OCI-LY3 (cell line): ENCODE data around the gene CARD11.

Experiments used
- H2AFZ ChIP-seq: fragments of 200-600, 300-600 bp; shearing (Covaris generic); 2 replicates; pipeline ENCODE4 v1.6.0; 2014; ENCODE audit warnings: antibody characterized with exemption, low read depth, low read length
- H3K27ac ChIP-seq: fragments of 200-600, 300-600 bp; sonication (generic); 2 replicates; pipeline ENCODE4 v1.5.1; 2014; ENCODE audit warnings: mild to moderate bottlenecking, low read length, moderate library complexity, mixed read lengths
- H3K27me3 ChIP-seq: fragments of 200-600, 300-600 bp; sonication (generic); 2 replicates; pipeline ENCODE4 v1.6.1; 2014; ENCODE audit warnings: low read depth, low read length, mixed read lengths
- H3K36me3 ChIP-seq: fragments of 200-600, 300-600 bp; sonication (generic); replicated peaks from 2 replicates; pipeline ENCODE3; 2014; ENCODE audit warnings: low read depth, low read length, mixed read lengths
- H3K4me1 ChIP-seq: fragments of 300-600, 200-600 bp; sonication (generic); 2 replicates; pipeline ENCODE4 v1.6.1; 2014; ENCODE audit warnings: low read length, mixed read lengths
- H3K4me2 ChIP-seq: fragments of 200-600, 300-600 bp; sonication (generic); 2 replicates; pipeline ENCODE4 v1.6.1; 2014; ENCODE audit warnings: low read length, mixed read lengths
- H3K4me3 ChIP-seq: fragments of 300-600, 200-600 bp; sonication (generic); 2 replicates; pipeline ENCODE4 v1.5.1; 2014; ENCODE audit warnings: antibody characterized with exemption, mild to moderate bottlenecking, low read length, moderate library complexity
- H3K79me2 ChIP-seq: fragments of 300-600, 200-600 bp; shearing (Covaris generic); 2 replicates; pipeline ENCODE4 v1.6.1; 2014; ENCODE audit warnings: mild to moderate bottlenecking, low read length, mixed read lengths
- H3K9ac ChIP-seq: fragments of 300-600, 200-600 bp; shearing (Covaris generic); 2 replicates; pipeline ENCODE4 v1.6.0; 2014; ENCODE audit warnings: mild to moderate bottlenecking, low read length, moderate library complexity
- H3K9me3 ChIP-seq: fragments of 200-600, 300-600 bp; shearing (Covaris generic); 2 replicates; pipeline ENCODE4 v1.6.1; 2014; ENCODE audit warnings: low read length, mixed read lengths; ENCODE audit not compliant: insufficient read depth
- H4K20me1 ChIP-seq: fragments of 200-600, 300-600 bp; sonication (generic); 2 replicates; pipeline ENCODE4 v1.6.1; 2016; ENCODE audit warnings: low read length, mixed read lengths; ENCODE audit not compliant: insufficient read depth
- CTCF ChIP-seq: fragments of 200-600, 300-600 bp; sonication (generic); IDR thresholded peaks from 2 replicates; pipeline ENCODE4 v1.5.1; 2014; ENCODE audit warnings: antibody characterized with exemption, low read length, low read depth
- EZH2phosphoT487 ChIP-seq: fragments of 200-600 bp; shearing (Covaris generic); IDR thresholded peaks from 2 replicates; pipeline ENCODE4 v1.6.1; 2018; ENCODE audit warnings: antibody characterized with exemption, mixed run types, low read depth

CARD11 gene

GRCh38 chr7:3008386-3008785 lies 35.3 kb downstream of the CARD11 start:
- Histone ChIP-seq H3K4me2 (no peak overlapping the region), H3K9me3 (no peaks in the 10 kb centered on the region), H3K27ac (no peak overlapping the region), H2AFZ (no peak overlapping the region), H3K4me3 (no peak overlapping the region), H4K20me1 (peaks cover 80% of the 10 kb centered on the region), H3K9ac (no peak overlapping the region), H3K79me2 (peaks cover 87% of the 10 kb centered on the region), H3K27me3 (no peaks in the 10 kb centered on the region), H3K36me3 (peaks cover 11% of the 10 kb centered on the region), H3K4me1 (no peaks in the 10 kb centered on the region)
- TF ChIP-seq CTCF (no peak), EZH2phosphoT487 (no peak)

- Histone ChIP-seq H3K27me3 (no peaks in the 10 kb centered on the region), H4K20me1 (peaks cover 78% of the 10 kb centered on the region), H2AFZ (no peak overlapping the region), H3K4me1 (no peaks in the 10 kb centered on the region), H3K79me2 (peaks cover 86% of the 10 kb centered on the region), H3K9ac (no peak overlapping the region), H3K4me2 (no peak overlapping the region), H3K9me3 (no peaks in the 10 kb centered on the region), H3K4me3 (no peak overlapping the region), H3K36me3 (peaks cover 11% of the 10 kb centered on the region), H3K27ac (no peak overlapping the region)
- TF ChIP-seq EZH2phosphoT487 (no peak), CTCF (no peak)
Observed at GRCh38 chr7:3007696-3008095, 36.0 kb downstream of the CARD11 start.

- no peak overlapping the region for H3K4me2 ChIP-seq
- H3K79me2 ChIP-seq: peaks cover 85% of the 10 kb centered on the region
- TF ChIP-seq EZH2phosphoT487 (no peak), CTCF (no peak)
- no peaks in the 10 kb centered on the region for H3K9me3 ChIP-seq
- no peaks in the 10 kb centered on the region for H3K27me3 ChIP-seq
- peaks cover 76% of the 10 kb centered on the region for H4K20me1 ChIP-seq
- H3K9ac ChIP-seq: no peak overlapping the region
- peaks cover 10% of the 10 kb centered on the region for H3K36me3 ChIP-seq
- no peaks in the 10 kb centered on the region for H3K4me1 ChIP-seq
- no peak overlapping the region for H3K27ac ChIP-seq
- no peak overlapping the region for H3K4me3 ChIP-seq
- no peak overlapping the region for H2AFZ ChIP-seq
Observed at GRCh38 chr7:3005257-3005656, 38.4 kb downstream of the CARD11 start.

- Histone ChIP-seq H3K27me3 (no peaks in the 10 kb centered on the region), H3K27ac (no peak overlapping the region), H3K4me1 (no peaks in the 10 kb centered on the region), H3K4me3 (no peak overlapping the region), H3K9me3 (no peaks in the 10 kb centered on the region), H3K36me3 (peaks cover 10% of the 10 kb centered on the region), H4K20me1 (peaks cover 77% of the 10 kb centered on the region), H2AFZ (no peak overlapping the region), H3K4me2 (no peak overlapping the region), H3K9ac (no peak overlapping the region), H3K79me2 (peaks cover 86% of the 10 kb centered on the region)
- no peak for TF ChIP-seq EZH2phosphoT487
- no peak for TF ChIP-seq CTCF
Observed at GRCh38 chr7:3003936-3004335, 39.7 kb downstream of the CARD11 start.
